GM19397 (cell line): Measurements from ENCODE around the gene TRIM73.
"Not testable (repeated sequence)": the region's sequence is repeated elsewhere in the genome, so short reads cannot be mapped to it uniquely, and the experiment has no call there.

Experiments used
- ATAC-seq: cut with Tn5 transposase; IDR thresholded peaks from one replicate; pipeline ENCODE4 v1.9.1; 2021; ENCODE audit warnings: mild to moderate bottlenecking, moderate library complexity; ENCODE audit not compliant: unreplicated experiment

Gene TRIM73

GRCh38 chr7:75415428-75415817 is 20.0 kb downstream of the TRIM73 start:
- ATAC-seq = not testable (repeated sequence)

DNA sequence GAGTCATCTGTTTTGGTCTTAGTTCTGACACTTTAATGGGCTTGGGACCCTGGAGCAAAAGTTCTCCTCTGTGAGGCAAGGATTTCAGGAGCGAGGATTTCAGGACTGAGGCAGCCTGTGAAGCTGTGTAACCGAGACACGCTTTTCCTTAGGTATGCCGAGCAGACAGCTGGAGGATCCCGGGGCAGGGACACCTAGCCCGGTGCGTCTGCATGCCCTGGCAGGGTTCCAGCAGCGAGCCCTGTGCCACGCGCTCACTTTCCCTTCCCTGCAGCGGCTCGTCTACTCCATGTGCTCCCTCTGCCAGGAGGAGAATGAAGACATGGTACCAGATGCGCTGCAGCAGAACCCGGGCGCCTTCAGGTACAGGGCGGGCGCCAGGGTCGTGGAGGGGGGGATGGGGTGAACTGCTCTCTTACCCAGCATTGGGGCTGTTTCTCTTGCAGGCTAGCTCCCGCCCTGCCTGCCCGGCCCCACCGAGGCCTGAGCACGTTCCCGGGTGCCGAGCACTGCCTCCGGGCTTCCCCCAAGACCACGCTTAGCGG is 20.5 kb downstream of the TRIM73 start:
- not testable (repeated sequence) for ATAC-seq

DNA sequence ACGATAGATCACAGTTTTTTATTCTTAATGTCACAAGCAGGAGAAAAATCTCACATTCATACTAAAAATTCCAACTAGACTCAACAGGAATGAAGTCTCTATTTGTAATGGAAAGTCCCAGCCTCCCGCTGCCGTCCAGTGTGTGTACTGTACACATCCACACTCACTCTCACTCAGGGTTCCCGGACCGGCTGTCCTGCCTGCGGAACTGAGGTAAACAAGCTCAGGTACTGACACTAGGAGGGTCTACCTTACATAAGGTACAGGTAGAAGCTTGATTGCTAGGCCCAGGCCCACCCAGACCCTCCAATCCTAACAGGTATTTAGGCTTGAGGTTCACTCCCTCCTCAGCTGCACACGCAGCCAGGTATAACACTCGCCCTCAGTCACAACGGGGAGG is 21.4 kb downstream of the TRIM73 start:
- ATAC-seq = not testable (repeated sequence)

GRCh38 chr7:75418292-75418858 is 22.9 kb downstream of the TRIM73 start:
- ATAC-seq = not testable (repeated sequence)

GRCh38 chr7:75419210-75419609 is 23.8 kb downstream of the TRIM73 start:
- ATAC-seq = not testable (repeated sequence)

DNA sequence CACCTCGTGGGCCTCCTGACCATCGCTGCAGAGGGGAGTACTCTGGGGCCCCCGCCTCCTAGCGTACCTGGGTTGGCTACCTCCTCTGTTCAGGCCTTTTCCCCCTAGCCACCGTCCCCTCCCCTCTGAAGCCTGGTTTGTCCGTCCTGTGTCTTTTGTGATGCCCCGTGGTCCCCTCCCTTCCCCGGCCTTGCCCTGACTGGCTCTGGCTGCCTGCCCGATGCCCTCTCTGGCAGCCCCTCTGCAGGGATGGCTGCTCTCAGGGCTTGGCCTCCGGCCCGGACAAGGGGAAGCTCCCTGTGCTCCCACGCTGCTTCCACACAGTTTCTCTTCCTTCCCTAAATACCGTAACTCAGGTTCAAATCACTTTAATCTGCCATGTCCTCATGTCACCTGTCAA is 24.3 kb downstream of the TRIM73 start:
- ATAC-seq = not testable (repeated sequence)

DNA sequence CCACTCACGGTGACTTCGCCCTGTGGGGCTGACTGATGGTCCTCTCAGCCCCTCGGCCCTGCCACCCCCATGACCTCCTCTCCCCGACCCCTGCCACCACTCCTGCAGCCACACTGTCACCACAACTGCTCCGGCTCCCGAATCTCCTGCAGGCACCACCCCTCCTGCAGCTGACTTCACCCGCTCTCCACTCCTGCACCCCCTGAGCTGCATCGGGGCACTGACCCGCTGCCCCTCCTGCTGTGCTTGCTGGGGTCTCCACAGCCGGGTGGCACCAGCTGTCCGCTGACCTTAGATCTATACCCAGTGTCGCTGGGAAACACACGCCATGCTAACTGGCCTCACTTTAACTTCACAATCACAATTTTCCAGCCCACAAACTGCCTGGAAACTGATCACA is 24.7 kb downstream of the TRIM73 start:
- not testable (repeated sequence) for ATAC-seq

DNA sequence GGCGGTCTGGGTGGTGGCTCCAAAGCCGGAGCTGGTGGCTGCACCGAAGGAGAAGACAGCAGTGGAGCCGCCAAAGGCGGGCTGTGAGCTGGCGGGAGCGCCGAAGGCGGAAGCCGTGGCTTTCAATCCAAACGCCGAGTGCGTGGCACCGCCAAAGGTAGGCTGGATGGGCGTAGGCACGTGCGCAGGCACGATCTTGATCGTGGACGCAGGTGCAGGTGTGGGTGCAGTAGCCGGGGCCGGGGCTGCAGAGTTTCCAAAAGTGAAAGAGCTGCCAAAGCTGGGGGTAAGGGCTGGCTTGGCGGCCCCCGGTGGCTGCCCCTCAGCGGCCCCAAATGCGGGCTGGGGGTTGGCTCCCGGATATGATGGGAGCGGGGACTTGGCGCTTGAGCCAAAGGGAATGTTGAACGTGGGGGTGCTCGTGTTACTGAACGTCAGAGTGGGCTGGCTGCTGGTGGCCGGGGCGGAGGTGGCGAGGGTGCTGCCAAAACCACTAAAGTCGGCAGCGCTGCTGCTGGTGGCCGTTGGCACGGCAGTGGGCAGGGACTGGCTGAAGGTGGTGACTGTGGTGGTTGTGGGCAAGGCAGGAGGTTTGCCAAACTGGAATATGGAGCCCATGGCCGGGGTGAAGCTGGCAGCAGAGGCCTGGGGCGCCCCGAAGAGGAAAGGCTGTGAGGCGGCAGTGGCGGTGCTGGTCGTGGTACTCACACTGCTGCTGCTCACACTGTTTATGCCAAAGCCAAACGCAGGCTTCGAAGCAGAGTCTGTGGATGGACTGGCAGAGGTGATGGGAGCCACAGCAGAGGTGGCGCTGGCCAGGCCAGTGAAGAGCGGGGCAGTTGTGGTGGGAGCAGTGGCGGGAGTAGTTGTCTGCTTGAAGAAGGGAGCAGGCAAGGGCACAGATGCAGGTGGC is 26.6 kb downstream of the TRIM73 start:
- not testable (repeated sequence) for ATAC-seq

DNA sequence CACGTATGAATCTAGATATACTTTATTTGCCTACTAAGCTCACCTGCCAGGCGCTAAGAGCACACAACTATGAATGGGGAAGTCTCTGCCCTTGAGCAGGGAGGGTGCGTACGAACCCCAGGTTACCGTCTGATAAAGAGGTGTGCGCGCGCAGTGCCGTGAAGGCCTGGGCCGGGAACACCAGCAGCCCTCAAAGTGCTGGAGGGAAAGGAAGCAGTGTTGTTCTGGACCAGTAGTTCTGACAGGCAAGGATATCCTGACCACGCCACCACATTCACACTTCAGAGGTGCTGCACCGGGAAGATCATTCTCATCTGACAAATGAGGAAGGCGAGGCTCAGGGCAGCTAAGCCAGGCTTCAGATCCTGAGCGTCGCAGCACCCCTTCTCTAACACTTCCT is 28.1 kb downstream of the TRIM73 start:
- ATAC-seq = not testable (repeated sequence)

- not testable (repeated sequence) for ATAC-seq
These were observed 43.6 kb downstream of the TRIM73 start for GRCh38 chr7:75439000-75439399.

DNA sequence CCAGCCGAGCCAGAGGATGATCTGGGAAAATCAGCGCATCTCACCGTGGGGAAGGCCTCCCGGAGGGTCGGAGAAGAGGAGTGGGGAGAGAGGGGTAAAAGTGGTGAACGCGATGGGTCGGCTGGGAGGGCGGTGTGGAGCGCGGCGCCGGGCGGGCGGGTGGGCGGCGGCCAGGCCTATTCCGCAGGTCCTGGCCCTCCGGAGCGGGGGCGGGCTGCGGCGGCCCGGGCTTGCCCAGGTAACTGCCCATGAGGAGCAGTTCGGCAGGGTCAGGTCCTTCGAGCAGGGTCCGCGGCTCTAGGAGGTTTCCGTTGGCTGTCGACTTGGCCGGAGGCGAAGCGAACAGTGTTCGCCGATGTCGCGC is 46.7 kb downstream of the TRIM73 start:
- ATAC-seq = peak; percentile 39

- ATAC-seq = peak; percentile 87
These were observed 47.2 kb downstream of the TRIM73 start for GRCh38 chr7:75442465-75443111.

- not testable (repeated sequence) for ATAC-seq
These were observed 54.5 kb downstream of the TRIM73 start for GRCh38 chr7:75449946-75450345.

GRCh38 chr7:75452494-75452955 is 57.1 kb downstream of the TRIM73 start:
- not testable (repeated sequence) for ATAC-seq
